H1 (cell line): ENCODE results near the gene FCHO1. TPM values are rescaled to one million over a fixed set of nuclear protein-coding genes. Genes with fewer than 3 reads are reported as not detected.

ENCODE experiments used
- CTBP2 ChIP-seq: IDR thresholded peaks from 2 replicates; pipeline ENCODE4 v1.7.0; 2011; ENCODE audit warnings: borderline replicate concordance, mild to moderate bottlenecking, moderate library complexity, mixed read lengths, low read length; ENCODE audit not compliant: insufficient read depth, insufficient read length
- ZNF274 ChIP-seq: IDR thresholded peaks from 2 replicates; pipeline ENCODE4 v1.7.0; 2012; ENCODE audit warnings: low read length, borderline replicate concordance; ENCODE audit errors: extremely low read depth
- polyA plus RNA-seq, 7 experiments: library from polyadenylated mRNA; depleted of rRNA in 3 of 7; stranded (reverse) in 5 of 7; unstranded in 2 of 7; fragments of >200 nt in 5 of 7; fragments of 200-250 nt in 2 of 7; gene quantifications; 1 replicate in 5 of 7; 2 replicates in 1 of 7; 4 replicates in 1 of 7; pipeline versions ENCODE4 v1.2.1 to v1.2.3, GENCODE V29; 2011 to 2013; ENCODE audit warnings: missing spikeins in 2 of 7, mixed read lengths in 2 of 7
- total RNA-seq: library from RNA; stranded (reverse); fragmentation: NEBNext Ultra II Directional; extraction: Animal tissue kit (Norgen Biotek cat#: 25700); gene quantifications from 2 replicates; pipeline ENCODE4 v1.2.1, GENCODE V29; 2021
- TF ChIP-seq, protein P1 (sequence below): IDR thresholded peaks from 2 replicates; pipeline ENCODE4 v1.6.1; 2011; ENCODE audit warnings: low read depth, mild to moderate bottlenecking, low read length; ENCODE audit not compliant: insufficient read depth

FCHO1 gene
- total and polyA plus RNA-seq, 2 of the 8 experiments (the other 6 are each of a cell fraction or from before 2014, with no cell fraction given): 13.0 to 25.9 TPM

- TF ChIP-seq, protein P1, sequence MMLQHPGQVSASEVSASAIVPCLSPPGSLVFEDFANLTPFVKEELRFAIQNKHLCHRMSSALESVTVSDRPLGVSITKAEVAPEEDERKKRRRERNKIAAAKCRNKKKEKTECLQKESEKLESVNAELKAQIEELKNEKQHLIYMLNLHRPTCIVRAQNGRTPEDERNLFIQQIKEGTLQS: no peak
- TF ChIP-seq CTBP2: no peak
- no peak for TF ChIP-seq ZNF274
Observed at GRCh38 chr19:17711851-17712250, 39.4 kb upstream of the FCHO1 start (continued).
